Neural progenitor cell (in vitro differentiated cells): ENCODE results near the gene LMBR1. TPM values are rescaled to one million over a fixed set of nuclear protein-coding genes. Genes with fewer than 3 reads are reported as not detected.
"Not testable (repeated sequence)": the region's sequence is repeated elsewhere in the genome, so short reads cannot be mapped to it uniquely, and the experiment has no call there.

Source experiments
- DNase-seq: peaks from one replicate; pipeline ENCODE4 v3.0.0-alpha.2; 2016; ENCODE audit warnings: low spot score
- H2AFZ ChIP-seq: fragments of 200-600 bp; sonication (generic); replicated peaks from 2 replicates; pipeline ENCODE4 v1.6.1; 2016; ENCODE audit warnings: antibody characterized with exemption
- H3F3A ChIP-seq: fragments of 200-600 bp; sonication (generic); 2 replicates; pipeline ENCODE4 v1.6.1; 2016; ENCODE audit warnings: antibody characterized with exemption, low read depth
- H3K27ac ChIP-seq: fragments of 200-600 bp; sonication (generic); 2 replicates; pipeline ENCODE4 v1.5.1; 2016; ENCODE audit warnings: mild to moderate bottlenecking
- H3K27me3 ChIP-seq: fragments of 200-600 bp; sonication (generic); 2 replicates; pipeline ENCODE4 v1.6.1; 2016; ENCODE audit warnings: mild to moderate bottlenecking, moderate library complexity
- H3K36me3 ChIP-seq: fragments of 200-600 bp; sonication (generic); 2 replicates; pipeline ENCODE4 v1.5.1; 2016
- H3K4me1 ChIP-seq: fragments of 200-600 bp; sonication (generic); 2 replicates; pipeline ENCODE4 v1.6.1; 2016; ENCODE audit warnings: mixed run types
- H3K4me2 ChIP-seq: fragments of 200-600 bp; sonication (generic); 2 replicates; pipeline ENCODE4 v1.6.1; 2016
- H3K4me3 ChIP-seq: fragments of 200-600 bp; sonication (generic); 2 replicates; pipeline ENCODE4 v1.5.1; 2016
- H3K79me2 ChIP-seq: fragments of 200-600 bp; sonication (generic); 2 replicates; pipeline ENCODE4 v1.6.1; 2016; ENCODE audit warnings: low read depth
- H3K9ac ChIP-seq: fragments of 200-600 bp; sonication (generic); 2 replicates; pipeline ENCODE4 v1.6.1; 2016
- H3K9me3 ChIP-seq: fragments of 200-600 bp; sonication (generic); 2 replicates; pipeline ENCODE4 v1.5.1; 2016; ENCODE audit warnings: low read depth
- H4K20me1 ChIP-seq: fragments of 200-600 bp; sonication (generic); 2 replicates; pipeline ENCODE4 v1.6.1; 2016; ENCODE audit warnings: low read depth
- H3K27ac Mint-ChIP-seq: 3 replicates; pipeline ENCODE4 v1.8.0; 2021; ENCODE audit warnings: mixed read lengths
- H3K27me3 Mint-ChIP-seq: 2 replicates; pipeline ENCODE4 v1.8.0; 2022; ENCODE audit warnings: low read depth, mild to moderate bottlenecking, inconsistent platforms, moderate library complexity, mixed read lengths; ENCODE audit not compliant: insufficient read depth
- H3K36me3 Mint-ChIP-seq: 3 replicates; pipeline ENCODE4 v1.8.0; 2021; ENCODE audit warnings: mixed read lengths
- H3K4me1 Mint-ChIP-seq: 3 replicates; pipeline ENCODE4 v1.8.0; 2021; ENCODE audit warnings: mixed read lengths
- H3K4me3 Mint-ChIP-seq: 3 replicates; pipeline ENCODE4 v1.8.0; 2021; ENCODE audit warnings: mild to moderate bottlenecking, moderate library complexity, mixed read lengths
- H3K9me3 Mint-ChIP-seq: 3 replicates; pipeline ENCODE4 v1.8.0; 2020; ENCODE audit warnings: mixed read lengths
- CTCF ChIP-seq: fragments of 200-600 bp; sonication (generic); IDR thresholded peaks from 2 replicates; pipeline ENCODE4 v1.5.1; 2017; ENCODE audit warnings: antibody characterized with exemption, mild to moderate bottlenecking
- EZH2 ChIP-seq: fragments of 200-600 bp; sonication (generic); IDR thresholded peaks from 2 replicates; pipeline ENCODE4 v1.6.1; 2017; ENCODE audit warnings: antibody characterized with exemption, mild to moderate bottlenecking, moderate library complexity
- EZH2phosphoT487 ChIP-seq: fragments of 200-600 bp; sonication (generic); IDR thresholded peaks from 2 replicates; pipeline ENCODE4 v1.6.1; 2017; ENCODE audit warnings: antibody characterized with exemption
- total RNA-seq: library from RNA; depleted of rRNA; stranded (reverse); fragments of >200 nt; gene quantifications from 2 replicates; pipeline ENCODE4 v1.2.3, GENCODE V29; 2015; ENCODE audit warnings: low replicate concordance

LMBR1 gene
- total RNA-seq, 1 donor from 2014 or later, result 58.1 TPM

GRCh38 chr7:156907656-156908055 is 14.7 kb upstream of the LMBR1 start:
- Histone ChIP-seq H3K9me3 (no peaks in the 10 kb centered on the region), H4K20me1 (no peaks in the 10 kb centered on the region), H3K4me1 (no peaks in the 10 kb centered on the region), H3K4me2 (no peak overlapping the region), H3K4me3 (no peak overlapping the region), H3K9ac (no peak overlapping the region), H3K36me3 (no peaks in the 10 kb centered on the region), H3K27me3 (no peaks in the 10 kb centered on the region), H3K27ac (no peak overlapping the region), H2AFZ (no peak overlapping the region), H3F3A (no peaks in the 10 kb centered on the region), H3K79me2 (no peaks in the 10 kb centered on the region)
- no peak for DNase-seq
- Mint-ChIP-seq H3K4me3 (no peak overlapping the region), H3K36me3 (no peaks in the 10 kb centered on the region), H3K9me3 (peaks cover 4% of the 10 kb centered on the region), H3K27ac (no peak overlapping the region), H3K27me3 (peaks cover 4% of the 10 kb centered on the region), H3K4me1 (no peaks in the 10 kb centered on the region)
- TF ChIP-seq EZH2, result no peak
- TF ChIP-seq CTCF, result no peak
- TF ChIP-seq EZH2phosphoT487, result no peak

- Histone ChIP-seq H4K20me1 (no peaks in the 10 kb centered on the region), H3K4me1 (no peaks in the 10 kb centered on the region), H3K36me3 (no peaks in the 10 kb centered on the region), H3K79me2 (no peaks in the 10 kb centered on the region), H3K27ac (no peak overlapping the region), H3K27me3 (no peaks in the 10 kb centered on the region), H2AFZ (no peak overlapping the region), H3K4me2 (no peak overlapping the region), H3K4me3 (no peak overlapping the region), H3K9me3 (no peaks in the 10 kb centered on the region), H3K9ac (no peak overlapping the region), H3F3A (no peaks in the 10 kb centered on the region)
- no peak overlapping the region for H3K4me3 Mint-ChIP-seq
- TF ChIP-seq EZH2phosphoT487, result no peak
- no peak for TF ChIP-seq CTCF
- TF ChIP-seq EZH2, result no peak
- H3K4me1 Mint-ChIP-seq, result no peaks in the 10 kb centered on the region
- no peak overlapping the region for H3K27ac Mint-ChIP-seq
- peaks cover 4% of the 10 kb centered on the region for H3K27me3 Mint-ChIP-seq
- no peak for DNase-seq
- H3K9me3 Mint-ChIP-seq, result no peaks in the 10 kb centered on the region
- no peaks in the 10 kb centered on the region for H3K36me3 Mint-ChIP-seq
Measured at GRCh38 chr7:156906200-156906649, 13.2 kb upstream of the LMBR1 start.

GRCh38 chr7:156903232-156903909 is 10.4 kb upstream of the LMBR1 start:
- no peak overlapping the region for H2AFZ ChIP-seq
- no peak overlapping the region for H3K4me2 ChIP-seq
- H3K27ac Mint-ChIP-seq, result no peak overlapping the region

GRCh38 chr7:156900093-156900492 is 7.1 kb upstream of the LMBR1 start:
- DNase-seq, H3K4me3 Mint-ChIP-seq, H3K4me1 Mint-ChIP-seq, H3K27me3 Mint-ChIP-seq, H2AFZ ChIP-seq, H3K4me1 ChIP-seq, H3K9me3 ChIP-seq, H3K79me2 ChIP-seq, H3F3A ChIP-seq, H3K36me3 ChIP-seq, H3K9ac ChIP-seq, H3K9me3 Mint-ChIP-seq, H3K27ac Mint-ChIP-seq, H3K4me2 ChIP-seq, H3K4me3 ChIP-seq, H3K36me3 Mint-ChIP-seq, H3K27ac ChIP-seq, H3K27me3 ChIP-seq, H4K20me1 ChIP-seq: not testable (repeated sequence)

More at GRCh38 chr7:156903232-156903909, 10.4 kb upstream of the LMBR1 start:
- Mint-ChIP-seq H3K27me3 (peaks cover 2% of the 10 kb centered on the region), H3K36me3 (no peaks in the 10 kb centered on the region), H3K9me3 (no peaks in the 10 kb centered on the region), H3K4me3 (no peak overlapping the region), H3K4me1 (no peaks in the 10 kb centered on the region)
- no peaks in the 10 kb centered on the region for H3K79me2 ChIP-seq
- H3K4me1 ChIP-seq, result no peaks in the 10 kb centered on the region
- no peaks in the 10 kb centered on the region for H3K27me3 ChIP-seq
- H3F3A ChIP-seq, result no peaks in the 10 kb centered on the region
- no peak overlapping the region for H3K9ac ChIP-seq
- no peak overlapping the region for H3K4me3 ChIP-seq
- no peaks in the 10 kb centered on the region for H4K20me1 ChIP-seq
- H3K27ac ChIP-seq, result no peak overlapping the region
- H3K36me3 ChIP-seq, result no peaks in the 10 kb centered on the region
- no peak for TF ChIP-seq EZH2phosphoT487
- TF ChIP-seq CTCF, result no peak
- TF ChIP-seq EZH2, result no peak
- DNase-seq, result no peak
- H3K9me3 ChIP-seq, result no peaks in the 10 kb centered on the region
